Pulmonary artery endothelial cell (primary cell): ENCODE data around the gene NCKAP1. TPM values are rescaled to one million over a fixed set of nuclear protein-coding genes. Genes with fewer than 3 reads are reported as not detected.
"Not testable (repeated sequence)": the region's sequence is repeated elsewhere in the genome, so short reads cannot be mapped to it uniquely, and the experiment has no call there.

Experiments used
- DNase-seq: peaks from one replicate; pipeline ENCODE4 v3.0.0-alpha.2; 2011; ENCODE audit warnings: low read depth, low spot score
- total RNA-seq: library from RNA; depleted of rRNA; stranded (reverse); fragments of >200 nt; gene quantifications from 2 replicates; pipeline ENCODE4 v1.2.3, GENCODE V29; 2014

NCKAP1 gene
- total RNA-seq, 1 donor from 2014 or later, result 150 TPM

DNA sequence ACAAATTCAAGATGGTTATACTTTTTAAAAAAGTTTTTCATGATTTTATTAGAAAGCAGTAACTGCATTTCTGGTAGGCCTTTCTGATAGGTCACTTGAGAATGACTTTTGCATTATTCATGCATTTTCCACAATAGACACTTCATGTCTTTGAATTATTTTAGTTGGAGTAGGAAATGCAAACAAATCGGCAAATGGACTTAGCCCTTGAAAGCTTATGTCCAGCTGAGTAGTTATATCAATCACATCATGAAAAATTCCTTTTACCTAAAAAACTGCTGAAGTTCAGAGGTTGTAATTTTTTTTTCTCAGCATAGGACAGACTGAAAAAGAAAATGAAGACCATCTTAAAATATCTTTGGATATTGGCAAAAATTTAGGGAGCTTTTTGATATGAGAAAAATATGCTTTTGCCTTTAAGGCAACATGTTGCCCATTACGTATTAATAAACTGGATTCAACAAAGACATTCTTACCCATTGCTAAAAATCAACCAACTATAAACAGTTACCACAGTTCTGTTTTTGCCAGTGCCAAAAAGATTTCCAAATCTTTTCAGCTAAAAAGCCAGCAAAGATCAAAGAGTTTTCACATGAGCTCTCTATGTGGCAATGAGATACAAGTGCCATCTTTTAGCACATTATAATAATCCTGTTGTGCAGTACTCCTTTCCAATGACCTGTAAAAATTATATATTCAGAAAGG lies 126.3 kb downstream of the NCKAP1 start:
- no peak for DNase-seq

DNA sequence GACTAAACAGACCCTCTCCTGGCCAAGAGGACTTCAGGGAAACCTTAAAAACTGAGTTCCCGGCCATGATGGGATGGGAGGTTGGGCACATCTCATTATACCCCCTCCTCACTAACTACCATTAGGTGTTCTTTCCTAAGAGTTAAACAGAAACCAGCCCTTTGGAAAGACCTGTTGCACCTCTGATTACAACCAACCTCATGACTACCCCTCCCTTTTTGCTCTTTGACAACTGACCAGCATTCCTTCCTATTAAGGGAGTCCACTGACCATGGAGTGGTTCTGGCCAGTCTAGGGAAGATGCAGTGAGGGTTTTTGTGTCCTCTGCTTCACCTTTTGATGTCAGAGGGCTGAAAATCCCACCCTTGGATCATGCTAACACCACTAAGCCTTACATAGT lies 127.3 kb downstream of the NCKAP1 start:
- DNase-seq, result no peak

DNA sequence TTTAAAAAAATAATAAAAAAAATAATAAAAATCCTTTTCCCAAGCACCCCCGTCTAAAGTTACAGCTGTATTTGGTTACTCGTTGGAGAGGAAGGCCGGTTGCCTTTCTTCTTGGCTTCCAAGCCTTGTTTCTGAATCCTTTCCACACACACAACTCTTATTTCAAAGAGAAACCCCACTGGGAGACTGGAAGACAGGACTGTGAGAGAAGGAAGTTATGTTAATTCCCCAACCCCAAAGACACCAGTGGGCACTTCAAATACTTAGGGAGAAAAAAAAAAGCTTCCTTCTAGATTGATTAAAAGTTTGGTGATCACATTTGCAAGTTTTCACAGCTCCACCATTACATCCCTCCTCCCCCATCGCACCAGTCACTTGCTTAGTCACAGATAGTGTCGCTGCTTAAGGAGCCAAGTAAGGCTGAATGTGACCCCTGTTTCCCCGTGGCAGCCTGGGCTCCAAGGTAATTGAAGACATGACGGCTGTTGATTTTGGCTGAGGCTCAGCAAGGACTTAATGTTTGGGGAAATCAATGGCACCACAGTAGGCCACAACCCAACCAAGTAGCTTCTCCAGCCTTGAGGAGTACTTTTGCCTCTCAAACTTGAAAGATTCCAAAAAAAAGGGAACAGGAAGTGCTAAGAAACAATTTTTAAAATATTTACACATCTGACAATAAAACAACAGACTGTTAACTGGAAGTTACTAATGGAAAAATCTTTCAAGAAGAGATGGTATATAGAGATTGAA lies 131.0 kb downstream of the NCKAP1 start:
- DNase-seq, result no peak

DNA sequence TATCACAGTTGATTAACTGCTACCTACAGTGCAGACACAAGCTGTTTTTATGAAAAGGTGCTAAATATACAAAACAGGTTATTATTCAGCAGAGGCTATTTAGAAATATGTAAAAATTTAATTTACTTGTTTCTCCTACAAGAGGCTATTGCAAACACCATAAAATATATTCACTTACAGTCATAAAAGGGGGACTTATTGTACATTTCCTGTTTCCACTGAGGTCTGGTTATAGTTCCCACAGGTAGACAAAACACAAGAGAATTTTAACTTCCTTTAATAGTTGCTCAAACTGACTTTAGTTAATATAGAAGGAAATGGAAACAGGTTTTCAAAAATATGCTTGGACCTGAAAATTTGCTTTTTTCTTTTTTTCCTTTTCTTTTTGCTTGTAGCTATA lies 131.8 kb downstream of the NCKAP1 start:
- no peak for DNase-seq

DNA sequence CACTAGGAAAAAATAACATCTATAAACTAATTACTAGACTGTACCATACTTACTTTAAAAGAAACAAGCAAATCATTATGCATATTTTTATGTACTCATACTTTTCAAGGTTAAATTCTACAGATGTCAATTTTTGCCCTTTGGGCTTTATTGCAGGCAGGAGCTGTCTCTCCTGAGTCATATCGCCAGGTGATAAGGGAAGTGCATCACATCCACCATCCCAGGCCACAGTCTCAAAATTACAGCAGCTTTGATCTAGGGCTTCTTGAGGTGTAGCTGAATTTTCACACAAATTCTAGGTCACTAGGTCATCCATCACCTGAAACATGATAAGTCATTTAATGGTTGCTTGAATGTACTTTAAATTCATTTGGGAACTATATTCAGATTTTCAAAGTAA lies 133.4 kb downstream of the NCKAP1 start:
- DNase-seq, result no peak

DNA sequence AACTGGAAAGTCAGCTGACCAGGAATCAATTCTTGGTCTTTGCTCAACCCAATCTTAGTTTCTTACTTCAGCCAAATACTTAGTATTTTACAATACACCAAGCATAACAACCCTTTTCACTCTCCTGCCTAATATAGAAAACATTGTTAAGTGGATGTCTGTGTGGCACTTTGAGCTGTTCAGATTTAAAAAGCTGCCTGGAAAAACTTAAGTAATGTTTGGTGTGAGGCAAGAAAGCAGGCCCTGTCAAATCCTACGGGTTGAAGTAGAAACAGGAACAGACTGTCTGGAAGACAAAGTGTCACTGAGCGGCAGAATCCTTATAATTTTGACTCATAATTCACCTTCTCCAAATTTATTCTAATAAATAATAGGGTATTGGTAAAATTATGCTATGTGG lies 134.7 kb downstream of the NCKAP1 start:
- no peak for DNase-seq

DNA sequence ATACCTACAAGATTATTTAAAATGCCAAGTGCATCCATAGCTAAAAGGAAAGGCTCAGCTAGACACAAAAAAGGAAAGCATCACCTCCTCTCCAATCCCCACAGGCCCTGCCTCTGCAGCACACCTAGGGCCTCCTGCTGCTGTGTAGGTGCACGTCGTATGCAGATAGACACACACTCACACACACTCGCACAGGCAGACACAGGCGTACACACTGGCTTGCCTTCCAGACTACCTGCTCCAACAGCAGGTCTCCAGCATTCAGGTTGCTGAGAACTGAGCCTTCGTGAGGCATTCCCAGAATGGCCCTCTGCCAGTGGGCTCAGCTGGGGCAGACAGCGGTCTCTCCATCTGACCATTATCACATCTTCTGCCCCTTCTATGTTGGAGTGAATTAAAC lies 136.5 kb downstream of the NCKAP1 start:
- DNase-seq, result no peak

DNA sequence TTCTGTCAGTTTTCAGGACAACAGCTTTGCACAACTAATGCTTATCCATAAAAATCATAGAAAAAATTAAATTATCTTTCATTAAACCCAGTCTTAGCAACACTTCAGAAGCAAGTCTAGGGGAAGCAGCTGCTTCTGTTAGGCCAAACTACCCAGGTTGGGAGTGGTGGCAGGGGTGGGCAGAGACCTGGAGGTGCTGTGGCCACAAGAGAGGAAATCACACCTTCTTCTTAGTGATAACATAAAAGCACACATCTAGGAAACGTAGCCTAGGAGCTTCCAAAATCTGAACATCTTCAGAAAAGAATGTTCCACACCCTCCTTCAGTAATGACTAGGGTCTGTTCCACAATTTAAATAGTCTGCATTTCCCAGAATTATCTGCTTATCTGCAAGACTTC lies 139.5 kb downstream of the NCKAP1 start:
- no peak for DNase-seq

DNA sequence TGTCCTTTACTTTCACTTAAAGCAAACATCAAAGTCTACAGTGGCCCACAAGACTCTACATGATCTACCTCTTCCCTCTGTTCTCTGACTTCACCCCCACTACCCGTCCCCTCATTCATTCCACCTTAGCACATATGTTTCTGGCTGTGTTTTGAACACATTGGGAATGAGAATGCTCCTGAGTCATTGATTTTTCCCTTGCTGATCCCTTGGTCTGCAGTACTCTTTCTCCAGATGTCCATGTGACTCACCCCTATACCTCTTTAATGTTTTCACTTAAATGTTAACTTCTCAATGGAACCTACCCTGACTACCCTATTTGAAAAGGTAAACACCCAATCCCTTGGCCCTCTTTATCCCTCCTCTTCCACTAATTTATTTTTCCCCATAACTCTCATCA lies 141.1 kb downstream of the NCKAP1 start:
- DNase-seq, result no peak

DNA sequence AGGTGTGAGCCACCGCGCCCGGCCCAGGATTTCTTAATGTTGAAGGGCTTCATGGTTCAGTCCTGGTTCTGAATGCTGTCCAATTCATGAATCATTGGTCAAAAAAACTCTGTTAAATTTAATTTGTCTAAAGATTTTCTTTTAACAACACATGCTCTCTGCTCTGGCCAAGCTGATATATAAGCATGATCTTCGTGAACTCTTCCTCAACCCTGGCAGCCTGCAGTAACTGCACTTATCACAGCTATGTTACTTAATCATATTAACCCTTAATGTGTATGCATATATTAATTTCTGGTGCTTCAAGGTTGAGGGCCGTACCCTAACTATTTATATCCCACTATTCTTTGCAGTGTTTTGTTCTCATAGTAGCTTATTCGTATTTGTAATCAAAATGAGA lies 142.5 kb downstream of the NCKAP1 start:
- no peak for DNase-seq

DNA sequence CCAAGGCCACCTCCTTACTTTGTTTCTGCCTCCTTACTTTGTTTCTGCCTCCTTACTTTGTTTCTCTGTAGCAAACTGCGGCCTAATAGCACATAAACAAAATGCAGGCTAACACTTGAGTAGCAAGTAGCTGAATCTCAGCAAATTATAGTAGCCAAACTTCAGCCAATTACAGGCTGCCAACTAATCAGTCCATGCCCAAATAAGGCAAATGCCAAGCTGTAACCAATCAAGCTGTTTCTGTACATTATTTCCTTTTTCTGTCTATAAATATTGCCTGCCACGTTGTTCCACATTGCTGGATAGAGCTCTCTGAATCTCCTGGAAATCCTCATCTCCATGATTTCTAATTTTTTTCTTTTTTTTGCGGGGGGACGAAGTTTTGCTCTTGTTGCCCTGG lies 143.1 kb downstream of the NCKAP1 start:
- DNase-seq, result no peak

DNA sequence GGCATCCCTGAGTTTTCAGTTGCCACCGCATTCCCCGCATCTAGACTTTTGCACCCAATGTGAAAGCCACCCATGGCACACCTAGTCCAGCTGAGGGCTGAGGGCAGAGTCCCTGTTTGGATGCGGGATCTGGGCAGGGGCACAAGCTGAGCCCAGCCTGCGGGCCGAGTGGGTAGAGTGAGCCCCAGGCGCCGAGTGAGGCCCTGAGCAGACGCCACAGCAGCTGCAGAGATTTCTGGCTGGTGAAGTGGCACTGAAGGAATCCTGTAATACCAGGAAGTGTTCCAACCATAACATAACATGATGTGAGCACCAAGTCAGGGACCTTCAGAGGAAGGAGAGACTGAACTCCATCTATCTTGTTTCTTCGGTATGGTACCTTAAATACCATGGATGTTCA lies 144.1 kb downstream of the NCKAP1 start:
- DNase-seq, result no peak

DNA sequence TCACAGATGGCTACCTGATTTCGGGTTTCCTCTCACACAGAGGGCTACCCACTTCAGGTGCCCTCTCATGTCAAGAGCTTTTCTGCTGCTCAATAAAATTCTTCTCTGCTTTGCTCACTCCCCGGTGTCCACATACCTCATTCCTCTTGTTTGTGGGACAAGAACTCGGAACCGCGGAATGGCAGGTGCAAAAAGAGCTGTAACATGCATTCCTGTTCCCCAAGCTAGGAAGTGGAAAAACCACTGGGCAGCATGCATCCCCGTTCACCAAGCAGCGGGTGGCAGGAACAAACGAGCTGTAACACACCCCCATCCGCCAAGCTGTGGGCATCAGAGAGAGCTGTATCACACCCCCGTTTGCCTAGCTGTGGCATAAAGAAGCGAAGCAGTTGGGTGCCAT lies 144.6 kb downstream of the NCKAP1 start:
- DNase-seq, result no peak

DNA sequence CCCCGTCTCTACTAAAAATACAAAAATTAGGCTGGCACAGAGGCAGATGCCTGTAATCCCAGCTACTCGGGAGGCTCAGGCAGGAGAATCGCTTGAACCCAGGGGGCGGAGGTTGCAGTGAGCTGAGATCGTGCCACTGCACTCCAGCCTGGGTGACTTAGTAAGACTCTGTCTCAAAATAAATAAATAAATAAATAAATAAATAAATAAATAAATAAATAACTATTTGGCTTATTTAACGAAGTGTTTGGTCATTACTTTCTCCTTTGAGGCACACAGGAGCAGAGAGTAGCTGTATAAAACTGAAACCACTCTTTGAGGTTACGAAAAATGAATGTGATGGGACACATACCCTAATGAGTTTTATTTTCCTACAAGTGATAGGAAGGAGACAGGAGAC lies 145.2 kb downstream of the NCKAP1 start:
- not testable (repeated sequence) for DNase-seq

DNA sequence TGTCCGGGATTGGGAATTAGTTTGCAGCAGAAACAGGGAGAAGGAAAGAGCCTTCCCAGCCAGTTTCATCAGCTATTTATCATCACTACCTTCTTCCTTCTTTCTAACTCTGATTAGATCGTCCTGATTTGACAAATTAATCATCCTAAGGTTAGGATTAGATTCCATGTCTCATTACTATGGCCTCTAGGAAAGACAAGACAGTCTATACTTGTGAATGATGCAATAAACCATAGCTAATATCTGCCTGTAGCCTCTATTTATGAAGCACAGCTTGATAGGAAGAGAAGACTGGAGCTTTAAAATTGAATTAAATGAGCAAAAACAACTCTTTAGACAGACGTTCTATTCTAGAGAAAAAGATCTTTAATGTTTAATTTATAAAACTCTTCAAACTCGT lies 146.6 kb downstream of the NCKAP1 start:
- no peak for DNase-seq

DNA sequence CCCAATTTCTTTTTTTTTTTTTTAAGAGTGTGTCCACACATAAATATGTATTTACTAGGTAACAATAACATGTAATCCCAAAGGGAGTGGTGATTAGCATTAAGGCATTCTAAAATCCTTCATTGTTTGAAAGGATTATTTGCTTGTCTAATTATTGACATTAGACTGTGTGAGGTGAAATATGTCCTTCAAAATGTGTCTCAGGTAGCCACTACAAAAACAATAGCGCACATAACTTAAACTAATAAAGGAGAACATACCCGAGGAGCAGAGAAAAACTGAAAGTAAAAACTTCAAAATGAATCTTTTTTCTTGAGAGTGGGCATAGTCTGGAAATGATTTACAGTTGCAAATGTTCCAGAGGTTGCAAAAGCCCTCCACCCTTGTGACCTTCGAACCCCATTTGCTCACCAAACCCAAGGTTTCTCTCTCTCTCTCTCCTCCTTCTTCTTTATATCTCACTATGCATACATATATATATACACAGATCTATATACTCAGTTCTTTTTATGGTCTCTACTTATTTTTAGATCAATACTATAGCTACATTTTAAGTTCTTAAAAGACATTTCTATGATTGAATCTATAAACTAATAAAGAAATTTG lies 147.4 kb downstream of the NCKAP1 start:
- no peak for DNase-seq

DNA sequence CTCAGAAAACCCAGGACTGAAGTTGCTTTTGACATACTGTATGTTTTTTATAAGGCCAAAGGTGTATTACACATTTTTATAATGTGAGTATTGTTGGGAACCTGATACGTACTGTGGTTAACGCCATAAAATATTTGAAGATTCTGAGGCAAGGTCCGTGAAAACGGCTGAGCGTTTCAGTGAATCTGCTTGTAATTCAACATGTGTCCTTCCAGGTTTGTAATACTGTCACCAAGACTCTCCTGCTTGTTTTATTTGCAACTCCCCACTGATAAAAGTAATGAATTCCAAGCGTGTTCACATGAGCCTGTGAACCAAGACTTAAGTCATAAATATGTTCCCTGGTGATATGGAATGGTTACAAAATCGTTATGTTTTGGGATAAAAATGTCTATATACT lies 148.0 kb downstream of the NCKAP1 start:
- DNase-seq, result no peak

DNA sequence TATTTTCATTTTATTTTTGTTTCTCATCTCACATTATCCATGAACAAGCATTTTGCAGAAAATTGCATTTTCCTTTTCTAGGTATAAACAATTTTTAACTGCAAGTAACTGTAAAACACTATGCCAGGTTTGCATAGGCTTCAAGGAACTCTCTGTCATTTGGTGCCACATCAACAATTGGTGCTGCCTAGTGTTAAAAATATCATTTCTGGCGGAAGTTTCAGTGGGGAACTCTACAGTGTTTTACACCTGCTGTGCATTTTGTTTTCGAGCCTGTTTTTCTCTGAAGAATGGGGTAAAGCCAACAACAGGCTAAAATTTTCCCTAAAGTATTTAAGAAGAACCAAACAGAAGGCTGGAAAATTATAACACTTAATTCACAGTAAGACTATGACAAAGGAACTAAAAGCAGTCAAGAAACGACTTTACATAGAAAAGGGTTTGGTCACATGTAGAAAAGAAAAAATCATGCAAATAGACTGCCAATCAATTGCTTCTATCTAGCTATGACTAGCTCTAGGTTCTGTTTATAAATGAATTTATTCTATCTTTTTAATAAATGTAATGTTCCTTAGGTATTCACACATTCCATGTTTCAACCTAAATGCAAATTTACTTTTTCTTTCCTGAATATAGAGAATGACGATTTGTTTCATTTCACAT lies 150.4 kb downstream of the NCKAP1 start:
- DNase-seq, result no peak

DNA sequence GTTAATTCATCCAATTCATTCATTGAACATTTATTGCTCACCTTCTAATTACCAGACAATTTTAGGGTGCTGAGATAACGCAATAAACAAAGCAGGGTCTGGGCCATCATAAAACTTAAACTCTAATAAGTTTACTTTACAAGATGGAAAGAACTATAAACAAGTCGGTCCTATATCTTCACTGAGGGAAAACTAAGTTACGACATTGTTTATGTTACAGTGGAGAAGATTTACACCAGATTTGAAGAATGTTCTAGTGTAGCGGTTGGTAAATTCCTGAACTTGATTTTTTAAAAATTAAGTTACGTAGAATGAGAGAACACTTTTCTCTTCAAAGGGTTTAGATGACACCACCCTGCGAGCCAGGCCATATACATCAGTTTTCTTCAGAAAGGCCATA lies 151.2 kb downstream of the NCKAP1 start:
- no peak for DNase-seq

DNA sequence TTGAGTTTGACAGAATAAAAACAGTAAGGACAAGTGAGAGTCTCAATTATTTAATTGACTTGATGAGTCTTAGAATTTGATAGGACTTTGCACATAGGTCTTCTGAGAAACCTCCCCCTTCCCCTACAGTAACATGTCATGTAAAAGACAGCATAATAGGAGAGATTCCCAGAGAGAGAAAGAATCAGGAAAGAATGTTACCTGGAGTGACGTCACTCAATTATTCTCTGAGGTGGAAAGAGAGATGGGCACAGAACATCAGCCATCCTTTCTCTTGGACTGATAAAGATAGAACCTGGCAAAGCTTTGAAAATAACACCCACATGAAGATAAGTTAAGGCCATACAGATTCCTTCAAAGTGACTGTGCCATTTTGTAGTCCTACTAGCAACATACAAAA lies 152.5 kb downstream of the NCKAP1 start:
- no peak for DNase-seq

DNA sequence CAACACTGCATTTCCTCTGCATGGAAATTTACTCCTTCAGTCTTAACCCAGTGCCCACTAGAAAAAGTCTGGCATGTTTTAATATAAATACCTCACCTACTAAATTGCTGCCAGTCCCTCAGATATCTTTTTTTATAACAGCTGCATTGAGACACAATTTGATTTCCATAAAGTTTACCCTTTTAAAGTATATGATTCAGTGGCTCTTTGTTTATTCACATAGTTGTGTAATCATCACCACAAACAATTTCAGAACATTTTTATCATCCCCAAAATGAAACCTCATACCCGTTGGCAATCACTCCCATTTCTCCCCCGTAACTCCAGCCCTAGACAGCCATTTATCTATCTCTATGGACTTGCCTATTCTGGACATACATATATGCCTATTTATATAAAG lies 154.8 kb downstream of the NCKAP1 start:
- DNase-seq, result no peak

DNA sequence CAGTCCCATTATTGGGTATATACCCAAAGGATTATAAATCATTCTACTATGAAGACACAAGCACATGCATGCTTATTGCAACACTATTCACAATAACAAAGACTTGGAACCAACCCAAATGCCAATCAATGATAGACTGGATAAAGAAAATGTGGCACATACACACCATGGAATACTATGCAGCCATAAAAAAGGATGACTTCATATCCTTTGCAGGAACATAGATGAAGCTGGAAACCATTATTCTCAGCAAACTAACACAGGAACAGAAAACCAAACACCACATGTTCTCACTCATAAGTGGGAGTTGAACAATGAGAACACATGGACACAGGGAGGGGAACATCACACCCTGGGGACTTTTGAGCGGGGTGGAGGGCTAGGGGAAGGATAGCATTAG lies 158.2 kb downstream of the NCKAP1 start:
- DNase-seq, result not testable (repeated sequence)
